ENCODE data around the gene GARIN5A. TPM values are rescaled to one million over a fixed set of nuclear protein-coding genes. Genes with fewer than 3 reads are reported as not detected.

The GARIN5A gene
- total and polyA plus RNA-seq, 9 of the 15 experiments (the other 6 are each of a cell fraction or from before 2014, with no cell fraction given): 0.10 to 0.82 (median 0.23) TPM; not detected in 2

DNA sequence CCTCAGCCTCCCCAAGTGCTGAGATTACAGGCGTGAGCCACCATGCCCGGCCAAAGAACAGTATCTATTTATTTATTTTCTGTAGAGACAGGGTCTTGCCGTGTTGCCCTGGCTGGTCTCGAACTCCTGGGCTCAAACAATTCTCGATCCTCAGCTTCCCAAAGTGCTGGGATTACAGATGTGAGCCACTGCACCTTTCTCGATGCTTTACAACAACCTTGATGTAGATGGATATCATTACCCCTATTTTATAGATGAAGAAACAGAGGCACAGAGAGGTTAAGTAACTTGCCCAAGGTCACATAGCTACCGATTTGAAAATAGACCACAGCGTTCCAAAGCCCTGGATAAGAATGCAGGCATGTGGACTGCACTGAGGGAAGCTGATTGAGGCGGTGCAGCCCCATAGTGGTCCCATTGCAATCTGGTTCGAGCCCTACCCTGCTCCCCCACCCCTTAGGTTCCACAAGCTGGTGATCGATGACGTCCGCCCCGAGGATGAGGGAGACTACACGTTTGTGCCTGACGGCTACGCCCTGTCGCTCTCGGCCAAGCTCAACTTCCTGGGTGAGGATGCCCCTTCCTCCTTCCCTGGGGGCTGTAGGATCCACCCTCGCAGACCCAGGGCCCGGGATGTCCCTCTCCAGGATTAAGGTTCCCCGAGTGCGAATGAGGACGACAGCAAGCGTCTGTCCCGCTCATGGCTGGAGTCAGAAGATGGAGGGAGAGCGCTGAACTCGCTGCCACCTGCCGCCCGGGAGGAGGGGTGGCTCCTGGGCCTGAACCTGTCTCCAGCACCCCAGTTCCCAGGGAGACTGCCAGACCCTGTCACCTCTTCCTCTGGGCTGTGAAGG is 26.1 kb downstream of the GARIN5A start (continued):
- TF ChIP-seq, protein P1, sequence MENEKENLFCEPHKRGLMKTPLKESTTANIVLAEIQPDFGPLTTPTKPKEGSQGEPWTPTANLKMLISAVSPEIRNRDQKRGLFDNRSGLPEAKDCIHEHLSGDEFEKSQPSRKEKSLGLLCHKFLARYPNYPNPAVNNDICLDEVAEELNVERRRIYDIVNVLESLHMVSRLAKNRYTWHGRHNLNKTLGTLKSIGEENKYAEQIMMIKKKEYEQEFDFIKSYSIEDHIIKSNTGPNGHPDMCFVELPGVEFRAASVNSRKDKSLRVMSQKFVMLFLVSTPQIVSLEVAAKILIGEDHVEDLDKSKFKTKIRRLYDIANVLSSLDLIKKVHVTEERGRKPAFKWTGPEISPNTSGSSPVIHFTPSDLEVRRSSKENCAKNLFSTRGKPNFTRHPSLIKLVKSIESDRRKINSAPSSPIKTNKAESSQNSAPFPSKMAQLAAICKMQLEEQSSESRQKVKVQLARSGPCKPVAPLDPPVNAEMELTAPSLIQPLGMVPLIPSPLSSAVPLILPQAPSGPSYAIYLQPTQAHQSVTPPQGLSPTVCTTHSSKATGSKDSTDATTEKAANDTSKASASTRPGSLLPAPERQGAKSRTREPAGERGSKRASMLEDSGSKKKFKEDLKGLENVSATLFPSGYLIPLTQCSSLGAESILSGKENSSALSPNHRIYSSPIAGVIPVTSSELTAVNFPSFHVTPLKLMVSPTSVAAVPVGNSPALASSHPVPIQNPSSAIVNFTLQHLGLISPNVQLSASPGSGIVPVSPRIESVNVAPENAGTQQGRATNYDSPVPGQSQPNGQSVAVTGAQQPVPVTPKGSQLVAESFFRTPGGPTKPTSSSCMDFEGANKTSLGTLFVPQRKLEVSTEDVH (IDR thresholded peaks at IDR 0.05; ENCODE audit: low read depth, partially characterized antibody): no peak
- TF ChIP-seq SRSF3 (IDR thresholded peaks at IDR 0.05; ENCODE audit: insufficient read depth, low read length): no peak
- TF ChIP-seq, protein P2, sequence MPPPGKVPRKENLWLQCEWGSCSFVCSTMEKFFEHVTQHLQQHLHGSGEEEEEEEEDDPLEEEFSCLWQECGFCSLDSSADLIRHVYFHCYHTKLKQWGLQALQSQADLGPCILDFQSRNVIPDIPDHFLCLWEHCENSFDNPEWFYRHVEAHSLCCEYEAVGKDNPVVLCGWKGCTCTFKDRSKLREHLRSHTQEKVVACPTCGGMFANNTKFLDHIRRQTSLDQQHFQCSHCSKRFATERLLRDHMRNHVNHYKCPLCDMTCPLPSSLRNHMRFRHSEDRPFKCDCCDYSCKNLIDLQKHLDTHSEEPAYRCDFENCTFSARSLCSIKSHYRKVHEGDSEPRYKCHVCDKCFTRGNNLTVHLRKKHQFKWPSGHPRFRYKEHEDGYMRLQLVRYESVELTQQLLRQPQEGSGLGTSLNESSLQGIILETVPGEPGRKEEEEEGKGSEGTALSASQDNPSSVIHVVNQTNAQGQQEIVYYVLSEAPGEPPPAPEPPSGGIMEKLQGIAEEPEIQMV (tag; conservative IDR thresholded peaks at IDR 0.05; ENCODE audit: low read depth): no peak
- no peak for TF ChIP-seq ETS2 (tag; IDR thresholded peaks at IDR 0.05; ENCODE audit: borderline replicate concordance, poor library complexity, severe bottlenecking)
- TF ChIP-seq ZNF589 (CRISPR knock-in tag; IDR thresholded peaks at IDR 0.05; ENCODE audit: low read depth): no peak
